NT2/D1 (cell line): Measurements from ENCODE around the gene BACE2.

Source experiments
- SUZ12 ChIP-seq: IDR thresholded peaks from 2 replicates; pipeline ENCODE4 v1.6.1; 2011; ENCODE audit not compliant: insufficient read length, insufficient read depth; ENCODE audit errors: extremely low read depth
- YY1 ChIP-seq: IDR thresholded peaks from 2 replicates; pipeline ENCODE4 v1.6.1; 2011; ENCODE audit not compliant: insufficient read length, insufficient read depth
- ZNF274 ChIP-seq: IDR thresholded peaks from 2 replicates; pipeline ENCODE4 v1.6.1; 2011; ENCODE audit warnings: mild to moderate bottlenecking, low read depth, low read length

GRCh38 chr21:41156142-41156541 is 11.8 kb upstream of the BACE2 start:
- no peak for TF ChIP-seq SUZ12
- no peak for TF ChIP-seq ZNF274
- TF ChIP-seq YY1, result no peak
